H1 (cell line): Measurements from ENCODE around the gene KRT27. TPM values are rescaled to one million over a fixed set of nuclear protein-coding genes. Genes with fewer than 3 reads are reported as not detected.

Experiments
- polyA plus RNA-seq, 7 experiments: library from polyadenylated mRNA; depleted of rRNA in 3 of 7; stranded (reverse) in 5 of 7; unstranded in 2 of 7; fragments of >200 nt in 5 of 7; fragments of 200-250 nt in 2 of 7; gene quantifications; 1 replicate in 5 of 7; 2 replicates in 1 of 7; 4 replicates in 1 of 7; pipeline versions ENCODE4 v1.2.1 to v1.2.3, GENCODE V29; 2011 to 2013; ENCODE audit warnings: missing spikeins in 2 of 7, mixed read lengths in 2 of 7
- total RNA-seq: library from RNA; stranded (reverse); fragmentation: NEBNext Ultra II Directional; extraction: Animal tissue kit (Norgen Biotek cat#: 25700); gene quantifications from 2 replicates; pipeline ENCODE4 v1.2.1, GENCODE V29; 2021

The KRT27 gene
- total and polyA plus RNA-seq, 2 of the 8 experiments (the other 6 are each of a cell fraction or from before 2014, with no cell fraction given), result not detected

Other genes with a start within 250 kb of the KRT27 start
- gene CCR7, start 217.1 kb downstream of the KRT27 start, total RNA-seq, result 0.17 TPM in 1 of 2 replicates, not detected in the other
- gene CCR7, start 217.1 kb downstream of the KRT27 start, polyA plus RNA-seq (2011; rRNA removed), result 0.12 and 0.28 TPM in 2 replicates
- gene SMARCE1, start 134.7 kb downstream of the KRT27 start, total RNA-seq, result 131 and 142 TPM in 2 replicates
- gene SMARCE1, start 134.7 kb downstream of the KRT27 start, polyA plus RNA-seq (2011; rRNA removed), result 20.2 and 30.7 TPM in 2 replicates
- 0.61 and 0.75 TPM in 2 replicates for gene KRT222, start 117.4 kb downstream of the KRT27 start, total RNA-seq
- 0.08 and 0.09 TPM in 2 replicates for gene KRT222, start 117.4 kb downstream of the KRT27 start, polyA plus RNA-seq (2011; rRNA removed)
- not detected in 2 replicates for gene KRT24, start 78.8 kb downstream of the KRT27 start, total RNA-seq
- not detected in 2 replicates for gene KRT24, start 78.8 kb downstream of the KRT27 start, polyA plus RNA-seq (2011; rRNA removed)
- gene KRT25, start 27.2 kb downstream of the KRT27 start, total RNA-seq, result not detected in 2 replicates
- gene KRT25, start 27.2 kb downstream of the KRT27 start, polyA plus RNA-seq (2011; rRNA removed), result not detected in 2 replicates
- gene KRT26, start 10.3 kb downstream of the KRT27 start, total RNA-seq, result not detected in 2 replicates
- gene KRT26, start 10.3 kb downstream of the KRT27 start, polyA plus RNA-seq (2011; rRNA removed), result not detected in 2 replicates
- gene KRT28, start 17.4 kb upstream of the KRT27 start, total RNA-seq, result not detected in 2 replicates
- not detected in 2 replicates for gene KRT28, start 17.4 kb upstream of the KRT27 start, polyA plus RNA-seq (2011; rRNA removed)
- gene KRT10, start 40.1 kb upstream of the KRT27 start, total RNA-seq, result 31.3 and 39.4 TPM in 2 replicates
- 2.4 and 3.5 TPM in 2 replicates for gene KRT10, start 40.1 kb upstream of the KRT27 start, polyA plus RNA-seq (2011; rRNA removed)
- gene KRT12, start 84.7 kb upstream of the KRT27 start, total RNA-seq, result not detected in 2 replicates
- 0.03 TPM in 1 of 2 replicates, not detected in the other for gene KRT12, start 84.7 kb upstream of the KRT27 start, polyA plus RNA-seq (2011; rRNA removed)
- gene KRT20, start 102.7 kb upstream of the KRT27 start, total RNA-seq, result not detected in 2 replicates
- not detected in 2 replicates for gene KRT20, start 102.7 kb upstream of the KRT27 start, polyA plus RNA-seq (2011; rRNA removed)
- not detected in 2 replicates for gene KRT23, start 155.1 kb upstream of the KRT27 start, total RNA-seq
- gene KRT23, start 155.1 kb upstream of the KRT27 start, polyA plus RNA-seq (2011; rRNA removed), result not detected in 2 replicates
- gene KRT39, start 184.4 kb upstream of the KRT27 start, total RNA-seq, result not detected in 2 replicates
- not detected in 2 replicates for gene KRT39, start 184.4 kb upstream of the KRT27 start, polyA plus RNA-seq (2011; rRNA removed)
- gene KRT40, start 201.8 kb upstream of the KRT27 start, total RNA-seq, result not detected in 2 replicates
- gene KRT40, start 201.8 kb upstream of the KRT27 start, polyA plus RNA-seq (2011; rRNA removed), result not detected in 2 replicates
- not detected in 2 replicates for gene KRTAP3-3, start 211.6 kb upstream of the KRT27 start, total RNA-seq
- gene KRTAP3-3, start 211.6 kb upstream of the KRT27 start, polyA plus RNA-seq (2011; rRNA removed), result not detected in 2 replicates
- gene KRTAP3-2, start 217.4 kb upstream of the KRT27 start, total RNA-seq, result not detected in 2 replicates
- not detected in 2 replicates for gene KRTAP3-2, start 217.4 kb upstream of the KRT27 start, polyA plus RNA-seq (2011; rRNA removed)
- not detected in 2 replicates for gene KRTAP3-1, start 226.6 kb upstream of the KRT27 start, total RNA-seq
- not detected in 2 replicates for gene KRTAP3-1, start 226.6 kb upstream of the KRT27 start, polyA plus RNA-seq (2011; rRNA removed)
- not detected in 2 replicates for gene KRTAP1-5, start 244.7 kb upstream of the KRT27 start, total RNA-seq
- gene KRTAP1-5, start 244.7 kb upstream of the KRT27 start, polyA plus RNA-seq (2011; rRNA removed), result not detected in 2 replicates
- not detected in 2 replicates for gene KRTAP1-4, start 247.6 kb upstream of the KRT27 start, total RNA-seq
- not detected in 2 replicates for gene KRTAP1-4, start 247.6 kb upstream of the KRT27 start, polyA plus RNA-seq (2011; rRNA removed)